ENCODE results near the gene CDON.

DNA sequence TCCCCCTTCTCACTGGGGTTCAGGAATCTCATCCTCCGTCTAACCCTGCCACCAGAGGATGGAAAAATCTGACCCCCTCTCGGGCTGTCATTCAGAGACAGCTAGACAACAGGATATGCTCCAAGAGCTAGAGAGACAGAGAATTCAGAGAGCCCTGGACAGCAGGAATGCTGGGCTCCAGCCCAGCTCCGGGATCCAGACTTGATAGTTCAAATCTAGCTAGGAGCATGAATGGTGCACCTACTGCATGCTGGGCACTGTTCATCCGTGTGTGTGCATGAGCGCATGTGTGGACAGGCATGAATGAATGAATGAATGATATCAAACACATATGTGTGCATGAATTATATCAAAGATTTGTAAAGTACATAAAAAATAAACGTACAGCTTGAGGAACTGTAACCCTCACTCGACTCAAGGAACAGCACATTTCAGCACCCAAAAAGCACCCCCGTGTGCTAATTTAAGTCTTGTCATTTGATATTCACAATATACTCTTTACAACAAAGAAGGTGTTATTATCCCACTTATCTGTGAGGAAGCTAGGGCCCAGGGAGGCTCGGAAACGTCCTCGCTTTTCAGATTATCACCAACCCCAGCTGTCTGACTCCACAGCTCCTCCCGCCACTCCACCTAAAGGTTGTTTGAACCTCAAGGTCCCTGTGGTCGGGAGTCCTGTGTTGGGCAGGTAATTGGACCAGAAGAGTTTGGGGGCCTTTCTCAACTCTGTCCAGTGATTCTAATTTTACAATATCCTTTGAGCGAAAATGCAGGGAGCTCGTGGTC, 117.5 kb downstream of the CDON start:
- TF ChIP-seq GATA3 (IDR thresholded peaks at IDR 0.05; ENCODE audit: low read depth, low read length) (no peak), GATA2 (IDR thresholded peaks at IDR 0.05; ENCODE audit: low read depth, low read length) (no peak)
